PFSK-1 (cell line): ENCODE data around the gene RNU6-8.

ENCODE experiments used
- FOXP2 ChIP-seq: optimal IDR thresholded peaks from 2 replicates; pipeline ENCODE3; 2011; ENCODE audit warnings: borderline replicate concordance, control low read depth, inconsistent platforms; ENCODE audit not compliant: insufficient read depth; ENCODE audit errors: extremely low read length, extremely low read depth
- POLR2AphosphoS5 ChIP-seq: IDR thresholded peaks from 2 replicates; pipeline ENCODE4 v1.6.1; 2012; ENCODE audit warnings: low read depth, mild to moderate bottlenecking, control low read depth, low read length, moderate library complexity
- SIN3A ChIP-seq: IDR thresholded peaks from 2 replicates; pipeline ENCODE4 v1.6.1; 2012; ENCODE audit warnings: mild to moderate bottlenecking, low read length, moderate library complexity, borderline replicate concordance; ENCODE audit not compliant: insufficient read depth
- TAF1 ChIP-seq: IDR thresholded peaks from 2 replicates; pipeline ENCODE4 v1.6.1; 2012; ENCODE audit warnings: low read length, control low read depth, borderline replicate concordance; ENCODE audit not compliant: insufficient read depth
- TF ChIP-seq, protein P1 (sequence below), 2 experiments: IDR thresholded peaks; 2 replicates each; pipeline versions ENCODE4 v1.6.1 to v1.8.0; 2011 to 2012; ENCODE audit warnings: low read depth in 2 of 2, low read length in 2 of 2, control low read depth in 1 of 2, inconsistent platforms in 1 of 2, mild to moderate bottlenecking in 1 of 2, moderate library complexity in 1 of 2; ENCODE audit not compliant: insufficient read depth in 1 of 2

Gene RNU6-8

GRCh38 chr14:32197919-32198318 is 5.2 kb downstream of the RNU6-8 start:
- TF ChIP-seq TAF1 (no peak), SIN3A (no peak), FOXP2 (no peak), POLR2AphosphoS5 (no peak)
- TF ChIP-seq, protein P1, sequence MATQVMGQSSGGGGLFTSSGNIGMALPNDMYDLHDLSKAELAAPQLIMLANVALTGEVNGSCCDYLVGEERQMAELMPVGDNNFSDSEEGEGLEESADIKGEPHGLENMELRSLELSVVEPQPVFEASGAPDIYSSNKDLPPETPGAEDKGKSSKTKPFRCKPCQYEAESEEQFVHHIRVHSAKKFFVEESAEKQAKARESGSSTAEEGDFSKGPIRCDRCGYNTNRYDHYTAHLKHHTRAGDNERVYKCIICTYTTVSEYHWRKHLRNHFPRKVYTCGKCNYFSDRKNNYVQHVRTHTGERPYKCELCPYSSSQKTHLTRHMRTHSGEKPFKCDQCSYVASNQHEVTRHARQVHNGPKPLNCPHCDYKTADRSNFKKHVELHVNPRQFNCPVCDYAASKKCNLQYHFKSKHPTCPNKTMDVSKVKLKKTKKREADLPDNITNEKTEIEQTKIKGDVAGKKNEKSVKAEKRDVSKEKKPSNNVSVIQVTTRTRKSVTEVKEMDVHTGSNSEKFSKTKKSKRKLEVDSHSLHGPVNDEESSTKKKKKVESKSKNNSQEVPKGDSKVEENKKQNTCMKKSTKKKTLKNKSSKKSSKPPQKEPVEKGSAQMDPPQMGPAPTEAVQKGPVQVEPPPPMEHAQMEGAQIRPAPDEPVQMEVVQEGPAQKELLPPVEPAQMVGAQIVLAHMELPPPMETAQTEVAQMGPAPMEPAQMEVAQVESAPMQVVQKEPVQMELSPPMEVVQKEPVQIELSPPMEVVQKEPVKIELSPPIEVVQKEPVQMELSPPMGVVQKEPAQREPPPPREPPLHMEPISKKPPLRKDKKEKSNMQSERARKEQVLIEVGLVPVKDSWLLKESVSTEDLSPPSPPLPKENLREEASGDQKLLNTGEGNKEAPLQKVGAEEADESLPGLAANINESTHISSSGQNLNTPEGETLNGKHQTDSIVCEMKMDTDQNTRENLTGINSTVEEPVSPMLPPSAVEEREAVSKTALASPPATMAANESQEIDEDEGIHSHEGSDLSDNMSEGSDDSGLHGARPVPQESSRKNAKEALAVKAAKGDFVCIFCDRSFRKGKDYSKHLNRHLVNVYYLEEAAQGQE (IDR thresholded peaks at IDR 0.05; ENCODE audit: insufficient read depth in 1 of 2, low read depth in 2 of 2, low read length in 2 of 2), result no peak

DNA sequence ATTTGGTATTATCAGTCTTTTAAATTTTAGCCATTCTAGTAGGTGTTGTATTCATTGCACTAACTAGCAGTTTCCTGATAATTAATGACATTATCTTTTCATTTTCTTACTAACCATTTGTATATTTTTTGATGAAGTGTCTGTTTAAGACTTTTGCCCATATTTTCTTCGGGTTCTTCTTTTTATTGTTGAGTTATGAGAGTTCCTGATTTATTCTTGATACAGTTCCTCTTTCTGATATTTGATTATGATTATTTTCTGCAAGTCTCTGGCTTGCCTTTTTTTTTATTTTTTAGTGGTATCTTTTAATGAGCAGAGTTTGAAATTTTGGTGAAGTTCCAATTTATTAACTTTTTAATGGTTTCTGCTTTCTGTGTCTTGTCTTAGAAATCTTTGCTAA is 7.4 kb downstream of the RNU6-8 start:
- TF ChIP-seq SIN3A, result no peak
- no peak for TF ChIP-seq FOXP2
- no peak for TF ChIP-seq TAF1
- TF ChIP-seq, protein P1 (IDR thresholded peaks at IDR 0.05; ENCODE audit: insufficient read depth in 1 of 2, low read depth in 2 of 2, low read length in 2 of 2), result no peak
- TF ChIP-seq POLR2AphosphoS5, result no peak

GRCh38 chr14:32193532-32193931 is 9.5 kb downstream of the RNU6-8 start:
- TF ChIP-seq, protein P1 (IDR thresholded peaks at IDR 0.05; ENCODE audit: insufficient read depth in 1 of 2, low read depth in 2 of 2, low read length in 2 of 2), result no peak
- TF ChIP-seq POLR2AphosphoS5, result no peak
- no peak for TF ChIP-seq TAF1
- no peak for TF ChIP-seq FOXP2
- TF ChIP-seq SIN3A, result no peak

- TF ChIP-seq POLR2AphosphoS5 (no peak), FOXP2 (no peak), TAF1 (no peak), SIN3A (no peak)
- TF ChIP-seq, protein P1 (IDR thresholded peaks at IDR 0.05; ENCODE audit: insufficient read depth in 1 of 2, low read depth in 2 of 2, low read length in 2 of 2), result no peak
Measured at GRCh38 chr14:32192712-32193373, 10.2 kb downstream of the RNU6-8 start.

GRCh38 chr14:32190673-32191072 is 12.4 kb downstream of the RNU6-8 start:
- TF ChIP-seq, protein P1 (IDR thresholded peaks at IDR 0.05; ENCODE audit: insufficient read depth in 1 of 2, low read depth in 2 of 2, low read length in 2 of 2), result no peak
- no peak for TF ChIP-seq FOXP2
- no peak for TF ChIP-seq TAF1
- TF ChIP-seq SIN3A, result no peak
- TF ChIP-seq POLR2AphosphoS5, result no peak
